SK-N-SH (cell line): ENCODE measurements around the gene ZNF692. TPM values are rescaled to one million over a fixed set of nuclear protein-coding genes. Genes with fewer than 3 reads are reported as not detected.
A peak's percentile ranks its signal among the peaks of the same experiment; 100 is the strongest.

Experiments used
- CTCF ChIA-PET: fragments of 300-600, 350-600 bp; formaldehyde crosslinking; extraction: SDS; loops from one replicate; lab custom pipeline; 2021; lab: Yijun Ruan, JAX
- POLR2A ChIA-PET: fragments of 350-600 bp; sonication (Branson Sonifier 250); formaldehyde crosslinking; extraction: SDS; loops from one replicate; lab custom pipeline; 2020; ENCODE audit warnings: antibody characterized with exemption, inconsistent platforms; lab: Yijun Ruan, JAX
- DNase-seq: peaks from one replicate; pipeline ENCODE4 v3.0.0; 2012
- H2AFZ ChIP-seq: fragments of 200-600 bp; sonication (generic); 2 replicates; pipeline ENCODE4 v1.8.1; 2016; ENCODE audit warnings: antibody characterized with exemption, mild to moderate bottlenecking, low read depth
- H3F3A ChIP-seq: fragments of 200-600 bp; sonication (generic); replicated peaks from 2 replicates; pipeline ENCODE3; 2016; ENCODE audit warnings: antibody characterized with exemption, mild to moderate bottlenecking; ENCODE audit not compliant: insufficient read depth
- H3K27ac ChIP-seq, 2 experiments: fragments of 200-500 bp in 1 of 2; fragments of 200-600 bp in 1 of 2; sonication (Bioruptor generic) in 1 of 2; sonication (generic), shearing (Covaris generic) in 1 of 2; 2 replicates each; pipeline versions ENCODE4 v1.5.1 to v1.6.1; 2014 to 2016; ENCODE audit warnings: low read depth in 2 of 2, inconsistent platforms in 1 of 2, low read length in 1 of 2, mild to moderate bottlenecking in 1 of 2, mixed read lengths in 1 of 2
- H3K27me3 ChIP-seq: fragments of 200-600 bp; sonication (generic), shearing (Covaris generic); 2 replicates; pipeline ENCODE4 v1.6.1; 2016; ENCODE audit warnings: mixed run types; ENCODE audit not compliant: insufficient read depth
- H3K36me3 ChIP-seq, 2 experiments: fragments of 200-500 bp in 1 of 2; fragments of 200-600 bp in 1 of 2; sonication (Bioruptor generic) in 1 of 2; sonication (generic) in 1 of 2; replicated peaks in 1 of 2; 2 replicates each; pipeline versions ENCODE3 to v1.5.1; 2014 to 2016; ENCODE audit warnings: low read length in 1 of 2, mild to moderate bottlenecking in 1 of 2; ENCODE audit not compliant: insufficient read depth in 2 of 2, control insufficient read depth in 1 of 2
- H3K4me1 ChIP-seq, 2 experiments: fragments of 200-500 bp in 1 of 2; fragments of 200-600 bp in 1 of 2; sonication (Bioruptor generic) in 1 of 2; sonication (generic), shearing (Covaris generic) in 1 of 2; 2 replicates each; pipeline versions ENCODE4 v1.5.1 to v1.6.1; 2014 to 2016; ENCODE audit warnings: low read depth in 1 of 2, low read length in 1 of 2, mixed run types in 1 of 2; ENCODE audit not compliant: insufficient read depth in 2 of 2, control insufficient read depth in 1 of 2
- H3K4me2 ChIP-seq: fragments of 200-600 bp; sonication (generic), shearing (Covaris generic); 2 replicates; pipeline ENCODE4 v1.6.1; 2017; ENCODE audit warnings: mixed run types
- H3K4me3 ChIP-seq, 2 experiments: fragments of 200-500 bp in 1 of 2; fragments of 200-600 bp in 1 of 2; sonication (Bioruptor generic) in 1 of 2; sonication (generic), shearing (Covaris generic) in 1 of 2; 2 replicates each; pipeline versions ENCODE4 v1.5.1 to v1.8.1; 2014 to 2016; ENCODE audit warnings: low read depth in 2 of 2, inconsistent platforms in 1 of 2, low read length in 1 of 2, mild to moderate bottlenecking in 1 of 2, mixed read lengths in 1 of 2, moderate library complexity in 1 of 2
- H3K79me2 ChIP-seq: fragments of 200-600 bp; sonication (generic); 2 replicates; pipeline ENCODE4 v1.8.1; 2017; ENCODE audit warnings: mild to moderate bottlenecking; ENCODE audit not compliant: insufficient read depth
- H3K9ac ChIP-seq: fragments of 200-600 bp; sonication (generic); 2 replicates; pipeline ENCODE4 v1.6.1; 2017; ENCODE audit warnings: mixed run types
- H3K9me2 ChIP-seq: fragments of 200-600 bp; sonication (generic); 2 replicates; pipeline ENCODE4 v1.6.1; 2017; ENCODE audit warnings: mixed run types
- H3K9me3 ChIP-seq: fragments of 200-600 bp; sonication (generic); 2 replicates; pipeline ENCODE4 v1.6.1; 2017; ENCODE audit warnings: mixed run types, mild to moderate bottlenecking, moderate library complexity
- H4K20me1 ChIP-seq: fragments of 200-600 bp; sonication (generic); 2 replicates; pipeline ENCODE4 v1.6.1; 2017; ENCODE audit warnings: mild to moderate bottlenecking, mixed run types; ENCODE audit not compliant: insufficient read depth
- EZH2phosphoT487 ChIP-seq: fragments of 200-600 bp; sonication (generic); IDR thresholded peaks from 2 replicates; pipeline ENCODE4 v1.6.1; 2017; ENCODE audit warnings: low read depth, mixed run types, mild to moderate bottlenecking, antibody characterized with exemption, moderate library complexity, borderline replicate concordance
- GABPA ChIP-seq: IDR thresholded peaks from 2 replicates; pipeline ENCODE4 v1.4.0; 2012; ENCODE audit warnings: low read depth, mild to moderate bottlenecking
- GATA2 ChIP-seq: sonication (generic); formaldehyde crosslinking; IDR thresholded peaks from 2 replicates; pipeline ENCODE4 v1.5.0; 2020; ENCODE audit warnings: mild to moderate bottlenecking, missing genetic modification reagents
- MEF2A ChIP-seq: IDR thresholded peaks from 2 replicates; pipeline ENCODE4 v1.4.0; 2012; ENCODE audit warnings: low read depth, borderline replicate concordance
- MXI1 ChIP-seq: IDR thresholded peaks from 2 replicates; pipeline ENCODE4 v1.6.1; 2012; ENCODE audit warnings: mild to moderate bottlenecking, low read depth, low read length, improper control_type of control experiment
- NRF1 ChIP-seq: IDR thresholded peaks from 2 replicates; pipeline ENCODE4 v1.6.1; 2012; ENCODE audit warnings: low read depth, mild to moderate bottlenecking, low read length
- RAD21 ChIP-seq: IDR thresholded peaks from 2 replicates; pipeline ENCODE4 v1.6.1; 2012; ENCODE audit warnings: mild to moderate bottlenecking, low read length
- RCOR1 ChIP-seq: fragments of 150-350 bp; IDR thresholded peaks from 2 replicates; pipeline ENCODE4 v1.6.1; 2017; ENCODE audit warnings: antibody characterized with exemption, low read length
- RFX5 ChIP-seq: IDR thresholded peaks from 2 replicates; pipeline ENCODE4 v1.6.1; 2012; ENCODE audit warnings: mild to moderate bottlenecking, improper control_type of control experiment, low read length
- SIN3A ChIP-seq: IDR thresholded peaks from 2 replicates; pipeline ENCODE4 v1.6.1; 2012; ENCODE audit warnings: low read depth, mild to moderate bottlenecking, low read length, moderate library complexity, borderline replicate concordance
- TAF1 ChIP-seq: IDR thresholded peaks from 2 replicates; pipeline ENCODE4 v1.6.1; 2012; ENCODE audit warnings: low read depth, mild to moderate bottlenecking, low read length, moderate library complexity, borderline replicate concordance
- TCF12 ChIP-seq: IDR thresholded peaks from 2 replicates; pipeline ENCODE4 v1.4.0; 2012
- WGBS: methylation state at CpG from one replicate; pipeline ENCODE4 v1.1.6; 2017; ENCODE audit warnings: low lambda C conversion rate; 5-methylcytosine and 5-hydroxymethylcytosine counted together
- polyA plus RNA-seq, 3 experiments: library from polyadenylated mRNA; depleted of rRNA; stranded (reverse); fragments of >200 nt; gene quantifications; 2 replicates each; pipeline ENCODE4 v1.2.3, GENCODE V29; 2012
- TF ChIP-seq, protein P1 (sequence below): IDR thresholded peaks from 2 replicates; pipeline ENCODE4 v1.4.0; 2012; ENCODE audit warnings: low read depth, borderline replicate concordance
- TF ChIP-seq, protein P2 (sequence below): fragments of 150-350 bp; IDR thresholded peaks from 2 replicates; pipeline ENCODE4 v1.6.1; 2017; ENCODE audit warnings: antibody characterized with exemption, low read length, low read depth, borderline replicate concordance
- TF ChIP-seq, protein P3 (sequence below): IDR thresholded peaks from 2 replicates; pipeline ENCODE4 v1.4.0; 2012; ENCODE audit warnings: low read depth
- TF ChIP-seq, protein P4 (sequence below): IDR thresholded peaks from 2 replicates; pipeline ENCODE4 v1.4.0; 2012; ENCODE audit warnings: low read depth, borderline replicate concordance
- TF ChIP-seq, protein P5 (sequence below): IDR thresholded peaks from 2 replicates; pipeline ENCODE4 v1.6.1; 2012; ENCODE audit warnings: mild to moderate bottlenecking, low read depth, low read length, moderate library complexity
- TF ChIP-seq, protein P6 (sequence below): fragments of 200-600 bp; sonication (generic); IDR thresholded peaks from 2 replicates; pipeline ENCODE4 v1.6.1; 2017; ENCODE audit warnings: antibody characterized with exemption, mild to moderate bottlenecking, moderate library complexity

The ZNF692 gene
- polyA plus RNA-seq, 1 of the 3 experiments (the other 2 are of a cell fraction) = 47.0 TPM

DNA sequence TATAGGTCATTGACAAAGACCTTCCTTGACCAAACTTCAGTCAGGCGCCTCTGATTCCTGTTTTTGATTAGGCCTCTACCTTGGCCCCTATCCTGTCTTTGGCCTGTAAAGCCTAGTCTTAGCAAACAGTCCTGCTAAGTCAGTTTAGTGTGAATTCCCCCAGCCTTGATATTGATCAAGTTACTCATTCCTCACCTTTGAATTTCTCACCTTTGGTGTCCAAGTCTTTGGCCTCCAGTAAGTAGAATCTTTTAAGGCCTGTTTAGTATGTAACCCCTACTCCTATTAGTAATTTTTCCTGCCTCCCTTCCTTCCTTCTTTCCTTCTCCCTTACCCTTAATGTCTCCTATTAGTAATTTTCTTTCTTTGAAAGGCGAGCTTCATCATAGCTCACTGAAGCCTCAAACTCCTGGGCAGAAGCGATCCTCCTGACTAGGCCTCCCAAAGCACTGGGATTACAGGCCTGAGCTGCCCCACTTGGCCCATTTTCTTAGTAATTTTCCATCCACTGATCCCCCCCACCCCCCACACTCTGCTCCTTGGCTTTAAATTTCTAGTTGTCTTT is 13.0 kb upstream of the ZNF692 start:
- peaks cover 38% of the 10 kb centered on the region for H3F3A ChIP-seq
- no peaks in the 10 kb centered on the region for H3K79me2 ChIP-seq
- H3K9me2 ChIP-seq = no peaks in the 10 kb centered on the region
- no peaks in the 10 kb centered on the region for H3K9me3 ChIP-seq
- peaks cover 0 to 5% of the 10 kb centered on the region in 2 experiments; a peak in 2 of 4 replicates for H3K4me1 ChIP-seq
- 100% methylated on average over 3 of the region's 3 CpGs for WGBS
- POLR2A ChIA-PET = no interaction called here
- no peaks in the 10 kb centered on the region for H3K36me3 ChIP-seq
- H3K4me3 ChIP-seq = peak overlapping the region; percentile 77 to 99; a peak in 3 of 4 replicates
- DNase-seq = no peak
- CTCF ChIA-PET = interaction anchor here (0.6 to 4.3 kb wide), 2 partner anchors 13 to 1672 kb away, joined by 3 to 19 read pairs; partner anchors contain the start of gene ZNF692
- TF ChIP-seq MXI1 = no peak
- no peak for TF ChIP-seq MEF2A
- no peak for TF ChIP-seq EZH2phosphoT487
- TF ChIP-seq, protein P1, sequence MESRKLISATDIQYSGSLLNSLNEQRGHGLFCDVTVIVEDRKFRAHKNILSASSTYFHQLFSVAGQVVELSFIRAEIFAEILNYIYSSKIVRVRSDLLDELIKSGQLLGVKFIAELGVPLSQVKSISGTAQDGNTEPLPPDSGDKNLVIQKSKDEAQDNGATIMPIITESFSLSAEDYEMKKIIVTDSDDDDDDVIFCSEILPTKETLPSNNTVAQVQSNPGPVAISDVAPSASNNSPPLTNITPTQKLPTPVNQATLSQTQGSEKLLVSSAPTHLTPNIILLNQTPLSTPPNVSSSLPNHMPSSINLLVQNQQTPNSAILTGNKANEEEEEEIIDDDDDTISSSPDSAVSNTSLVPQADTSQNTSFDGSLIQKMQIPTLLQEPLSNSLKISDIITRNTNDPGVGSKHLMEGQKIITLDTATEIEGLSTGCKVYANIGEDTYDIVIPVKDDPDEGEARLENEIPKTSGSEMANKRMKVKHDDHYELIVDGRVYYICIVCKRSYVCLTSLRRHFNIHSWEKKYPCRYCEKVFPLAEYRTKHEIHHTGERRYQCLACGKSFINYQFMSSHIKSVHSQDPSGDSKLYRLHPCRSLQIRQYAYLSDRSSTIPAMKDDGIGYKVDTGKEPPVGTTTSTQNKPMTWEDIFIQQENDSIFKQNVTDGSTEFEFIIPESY = no peak
- TF ChIP-seq TCF12 = no peak
- TF ChIP-seq, protein P2, sequence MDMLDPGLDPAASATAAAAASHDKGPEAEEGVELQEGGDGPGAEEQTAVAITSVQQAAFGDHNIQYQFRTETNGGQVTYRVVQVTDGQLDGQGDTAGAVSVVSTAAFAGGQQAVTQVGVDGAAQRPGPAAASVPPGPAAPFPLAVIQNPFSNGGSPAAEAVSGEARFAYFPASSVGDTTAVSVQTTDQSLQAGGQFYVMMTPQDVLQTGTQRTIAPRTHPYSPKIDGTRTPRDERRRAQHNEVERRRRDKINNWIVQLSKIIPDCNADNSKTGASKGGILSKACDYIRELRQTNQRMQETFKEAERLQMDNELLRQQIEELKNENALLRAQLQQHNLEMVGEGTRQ = no peak
- TF ChIP-seq, protein P3, sequence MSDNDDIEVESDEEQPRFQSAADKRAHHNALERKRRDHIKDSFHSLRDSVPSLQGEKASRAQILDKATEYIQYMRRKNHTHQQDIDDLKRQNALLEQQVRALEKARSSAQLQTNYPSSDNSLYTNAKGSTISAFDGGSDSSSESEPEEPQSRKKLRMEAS = no peak
- TF ChIP-seq, protein P4, sequence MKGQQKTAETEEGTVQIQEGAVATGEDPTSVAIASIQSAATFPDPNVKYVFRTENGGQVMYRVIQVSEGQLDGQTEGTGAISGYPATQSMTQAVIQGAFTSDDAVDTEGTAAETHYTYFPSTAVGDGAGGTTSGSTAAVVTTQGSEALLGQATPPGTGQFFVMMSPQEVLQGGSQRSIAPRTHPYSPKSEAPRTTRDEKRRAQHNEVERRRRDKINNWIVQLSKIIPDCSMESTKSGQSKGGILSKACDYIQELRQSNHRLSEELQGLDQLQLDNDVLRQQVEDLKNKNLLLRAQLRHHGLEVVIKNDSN = no peak
- no peak for TF ChIP-seq TAF1
- no peak for TF ChIP-seq RAD21
- TF ChIP-seq, protein P5, sequence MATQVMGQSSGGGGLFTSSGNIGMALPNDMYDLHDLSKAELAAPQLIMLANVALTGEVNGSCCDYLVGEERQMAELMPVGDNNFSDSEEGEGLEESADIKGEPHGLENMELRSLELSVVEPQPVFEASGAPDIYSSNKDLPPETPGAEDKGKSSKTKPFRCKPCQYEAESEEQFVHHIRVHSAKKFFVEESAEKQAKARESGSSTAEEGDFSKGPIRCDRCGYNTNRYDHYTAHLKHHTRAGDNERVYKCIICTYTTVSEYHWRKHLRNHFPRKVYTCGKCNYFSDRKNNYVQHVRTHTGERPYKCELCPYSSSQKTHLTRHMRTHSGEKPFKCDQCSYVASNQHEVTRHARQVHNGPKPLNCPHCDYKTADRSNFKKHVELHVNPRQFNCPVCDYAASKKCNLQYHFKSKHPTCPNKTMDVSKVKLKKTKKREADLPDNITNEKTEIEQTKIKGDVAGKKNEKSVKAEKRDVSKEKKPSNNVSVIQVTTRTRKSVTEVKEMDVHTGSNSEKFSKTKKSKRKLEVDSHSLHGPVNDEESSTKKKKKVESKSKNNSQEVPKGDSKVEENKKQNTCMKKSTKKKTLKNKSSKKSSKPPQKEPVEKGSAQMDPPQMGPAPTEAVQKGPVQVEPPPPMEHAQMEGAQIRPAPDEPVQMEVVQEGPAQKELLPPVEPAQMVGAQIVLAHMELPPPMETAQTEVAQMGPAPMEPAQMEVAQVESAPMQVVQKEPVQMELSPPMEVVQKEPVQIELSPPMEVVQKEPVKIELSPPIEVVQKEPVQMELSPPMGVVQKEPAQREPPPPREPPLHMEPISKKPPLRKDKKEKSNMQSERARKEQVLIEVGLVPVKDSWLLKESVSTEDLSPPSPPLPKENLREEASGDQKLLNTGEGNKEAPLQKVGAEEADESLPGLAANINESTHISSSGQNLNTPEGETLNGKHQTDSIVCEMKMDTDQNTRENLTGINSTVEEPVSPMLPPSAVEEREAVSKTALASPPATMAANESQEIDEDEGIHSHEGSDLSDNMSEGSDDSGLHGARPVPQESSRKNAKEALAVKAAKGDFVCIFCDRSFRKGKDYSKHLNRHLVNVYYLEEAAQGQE = no peak
- no peak for TF ChIP-seq NRF1
- TF ChIP-seq, protein P6, sequence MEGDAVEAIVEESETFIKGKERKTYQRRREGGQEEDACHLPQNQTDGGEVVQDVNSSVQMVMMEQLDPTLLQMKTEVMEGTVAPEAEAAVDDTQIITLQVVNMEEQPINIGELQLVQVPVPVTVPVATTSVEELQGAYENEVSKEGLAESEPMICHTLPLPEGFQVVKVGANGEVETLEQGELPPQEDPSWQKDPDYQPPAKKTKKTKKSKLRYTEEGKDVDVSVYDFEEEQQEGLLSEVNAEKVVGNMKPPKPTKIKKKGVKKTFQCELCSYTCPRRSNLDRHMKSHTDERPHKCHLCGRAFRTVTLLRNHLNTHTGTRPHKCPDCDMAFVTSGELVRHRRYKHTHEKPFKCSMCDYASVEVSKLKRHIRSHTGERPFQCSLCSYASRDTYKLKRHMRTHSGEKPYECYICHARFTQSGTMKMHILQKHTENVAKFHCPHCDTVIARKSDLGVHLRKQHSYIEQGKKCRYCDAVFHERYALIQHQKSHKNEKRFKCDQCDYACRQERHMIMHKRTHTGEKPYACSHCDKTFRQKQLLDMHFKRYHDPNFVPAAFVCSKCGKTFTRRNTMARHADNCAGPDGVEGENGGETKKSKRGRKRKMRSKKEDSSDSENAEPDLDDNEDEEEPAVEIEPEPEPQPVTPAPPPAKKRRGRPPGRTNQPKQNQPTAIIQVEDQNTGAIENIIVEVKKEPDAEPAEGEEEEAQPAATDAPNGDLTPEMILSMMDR = no peak
- no peak for TF ChIP-seq SIN3A
- TF ChIP-seq GATA2 = no peak
- TF ChIP-seq RCOR1 = no peak
- TF ChIP-seq GABPA = no peak
- TF ChIP-seq RFX5 = no peak
- peak overlapping the region; percentile 97; the same call in 1 of the 2 replicates for H3K9ac ChIP-seq
- peak overlapping the region; percentile 98 for H2AFZ ChIP-seq
- no peaks in the 10 kb centered on the region for H3K27me3 ChIP-seq
- peak overlapping the region; percentile 61 to 99 for H3K27ac ChIP-seq
- H3K4me2 ChIP-seq = peak overlapping the region; percentile 95
- H4K20me1 ChIP-seq = no peaks in the 10 kb centered on the region; the same call in 1 of the 2 replicates
